CD4-positive, alpha-beta T cell treated with Interleukin-17A for 1 hour (primary cell): ENCODE data around the gene DSC1.

Experiments used
- DNase-seq: peaks from one replicate; pipeline ENCODE4 v3.0.0-alpha.2; 2020

The DSC1 gene

GRCh38 chr18:31102941-31103340 lies 59.7 kb downstream of the DSC1 start:
- no peak for DNase-seq

GRCh38 chr18:31102025-31102684 lies 60.5 kb downstream of the DSC1 start, which contains the start of gene DSC2:
Gene DSC2, minus strand, starts transcription at chr18:31102421. Its CDS starts 450 bp downstream, at chr18:31101971.
- no peak for DNase-seq

- no peak for DNase-seq
Observed at GRCh38 chr18:31101183-31102024, 61.3 kb downstream of the DSC1 start.

- DNase-seq = no peak
Observed at GRCh38 chr18:31100436-31101182, 62.0 kb downstream of the DSC1 start.

- no peak for DNase-seq
Observed at GRCh38 chr18:31099450-31100230, 63.0 kb downstream of the DSC1 start.

- DNase-seq = no peak
Observed at GRCh38 chr18:31098878-31099277, 63.8 kb downstream of the DSC1 start.

DNA sequence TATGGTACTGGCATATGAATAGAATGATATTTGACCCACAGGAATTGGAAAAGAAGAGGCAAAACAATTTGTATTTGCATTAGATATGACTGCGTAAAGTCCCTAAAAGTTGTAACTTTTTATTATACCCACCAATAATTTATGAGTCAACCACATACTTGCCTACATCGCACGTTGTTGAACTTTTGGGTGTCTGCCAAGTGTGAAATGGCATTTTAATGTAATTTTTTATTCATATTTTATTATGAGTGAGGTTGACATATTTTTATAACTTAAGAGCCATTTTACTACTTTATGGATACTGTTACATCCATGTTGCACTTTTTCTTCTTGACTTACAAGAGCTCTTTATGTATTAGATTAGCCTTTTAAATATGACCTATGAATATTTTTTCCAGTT lies 65.0 kb downstream of the DSC1 start:
- DNase-seq = no peak

GRCh38 chr18:31093880-31094279 lies 68.8 kb downstream of the DSC1 start:
- DNase-seq = no peak

DNA sequence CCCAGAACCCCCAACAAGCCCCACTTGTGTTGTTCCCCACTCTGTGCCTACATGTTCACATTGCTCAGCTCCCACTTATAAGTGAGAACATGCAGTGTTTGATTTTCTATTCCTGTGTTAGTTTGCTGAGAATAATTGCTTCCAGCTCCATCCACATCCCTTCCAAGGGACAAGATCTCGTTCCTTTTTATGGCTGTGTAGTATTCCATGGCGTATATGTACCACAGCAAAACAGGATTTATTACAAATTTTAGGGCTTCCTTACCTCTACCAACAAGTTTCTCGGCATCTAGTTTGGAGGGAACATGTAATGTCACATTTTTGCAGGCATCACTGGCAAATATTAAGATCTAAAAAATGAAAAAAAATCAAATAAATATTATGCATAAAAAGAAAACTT lies 69.4 kb downstream of the DSC1 start:
- no peak for DNase-seq

DNA sequence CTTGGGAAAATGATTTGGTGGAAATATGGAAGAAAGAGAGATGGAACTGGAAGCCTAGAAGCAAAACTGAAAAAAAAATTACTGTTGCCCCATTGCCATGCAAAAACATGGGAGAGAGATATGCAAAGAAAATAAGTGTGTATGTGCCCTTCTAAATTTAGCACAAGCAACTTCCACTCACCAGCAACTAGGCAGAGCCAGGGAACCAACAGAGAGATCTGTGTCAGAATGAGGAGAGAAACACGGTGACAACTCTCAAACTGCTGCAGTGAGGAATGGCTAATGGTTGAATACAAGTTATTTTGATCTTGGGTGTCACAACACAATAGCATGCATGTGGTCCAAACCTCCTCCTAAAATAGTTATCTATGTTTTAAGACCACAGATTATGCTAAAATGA lies 71.3 kb downstream of the DSC1 start:
- DNase-seq = no peak

DNA sequence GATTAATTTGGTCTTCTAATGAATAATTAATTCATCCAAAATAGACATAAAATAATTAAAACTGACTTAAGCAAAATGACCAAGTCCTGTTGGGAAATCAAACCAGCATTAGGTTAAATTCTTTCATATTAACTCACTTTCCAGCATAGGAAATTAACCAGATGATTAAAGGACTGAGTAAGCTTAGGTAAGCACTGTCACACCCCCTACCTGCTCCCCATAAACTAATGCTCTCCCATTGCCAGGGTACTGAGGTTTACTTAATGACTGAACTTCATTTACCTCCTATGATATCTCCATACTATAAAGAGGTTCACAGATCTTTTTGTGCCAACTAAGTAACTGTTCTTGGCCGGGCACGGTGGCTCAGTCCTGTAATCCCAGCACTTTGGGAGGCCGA lies 74.1 kb downstream of the DSC1 start:
- no peak for DNase-seq

- DNase-seq = no peak
Observed at GRCh38 chr18:31079973-31080372, 82.7 kb downstream of the DSC1 start.
